Measurements from ENCODE around the gene MYT1.

- TF ChIP-seq CREB1 (IDR thresholded peaks at IDR 0.05; ENCODE audit: low read depth) (no peak), RAD21 (IDR thresholded peaks at IDR 0.05; ENCODE audit: low read depth) (no peak), USF1 (IDR thresholded peaks at IDR 0.05) (no peak), CEBPB (IDR thresholded peaks at IDR 0.05) (no peak)
These were observed 9.5 kb upstream of the MYT1 start for GRCh38 chr20:64154590-64155257.

Measured in Ishikawa (cell line).